T-helper 2 cell treated with Interferon-gamma antibody and Interleukin-4, amounts not matched to agents 5 μg/mL and 100 μg/mL, for 36 hours (primary cell): Measurements from ENCODE around the gene PCDHGC4.

Experiments
- DNase-seq: peaks from one replicate; pipeline ENCODE4 v3.0.0; 2021; ENCODE audit warnings: low spot score
- H3K27ac Mint-ChIP-seq: one replicate; pipeline ENCODE4 v1.8.0; 2021; ENCODE audit warnings: mild to moderate bottlenecking, mixed read lengths
- H3K27me3 Mint-ChIP-seq: one replicate; pipeline ENCODE4 v1.8.0; 2021; ENCODE audit warnings: low read depth, mixed read lengths
- H3K36me3 Mint-ChIP-seq: one replicate; pipeline ENCODE4 v1.8.0; 2021; ENCODE audit warnings: low read depth, mixed read lengths
- H3K4me1 Mint-ChIP-seq: one replicate; pipeline ENCODE4 v1.8.0; 2021; ENCODE audit warnings: low read depth, mixed read lengths
- H3K4me3 Mint-ChIP-seq: one replicate; pipeline ENCODE4 v1.8.0; 2022; ENCODE audit warnings: mild to moderate bottlenecking, moderate library complexity, mixed read lengths
- H3K9me3 Mint-ChIP-seq: one replicate; pipeline ENCODE4 v1.8.0; 2021; ENCODE audit warnings: mixed read lengths

PCDHGC4 gene

GRCh38 chr5:141484310-141484640, 555 bp upstream of the PCDHGC4 start:
- Mint-ChIP-seq H3K4me3 (no peak overlapping the region), H3K36me3 (no peaks in the 10 kb centered on the region), H3K9me3 (no peaks in the 10 kb centered on the region), H3K27ac (no peak overlapping the region), H3K4me1 (no peaks in the 10 kb centered on the region), H3K27me3 (peaks cover 70% of the 10 kb centered on the region)
- no peak for DNase-seq

GRCh38 chr5:141485321-141486055, 658 bp downstream of the PCDHGC4 start:
- no peak overlapping the region for H3K4me3 Mint-ChIP-seq
- no peaks in the 10 kb centered on the region for H3K4me1 Mint-ChIP-seq
- H3K27ac Mint-ChIP-seq: no peak overlapping the region
- H3K9me3 Mint-ChIP-seq: no peaks in the 10 kb centered on the region
- no peaks in the 10 kb centered on the region for H3K36me3 Mint-ChIP-seq
- H3K27me3 Mint-ChIP-seq: peaks cover 67% of the 10 kb centered on the region
- DNase-seq: no peak

GRCh38 chr5:141486091-141486490, 1.3 kb downstream of the PCDHGC4 start:
- Mint-ChIP-seq H3K4me3 (no peak overlapping the region), H3K27me3 (peaks cover 69% of the 10 kb centered on the region), H3K27ac (no peak overlapping the region), H3K36me3 (no peaks in the 10 kb centered on the region), H3K4me1 (no peaks in the 10 kb centered on the region), H3K9me3 (no peaks in the 10 kb centered on the region)
- DNase-seq: no peak

DNA sequence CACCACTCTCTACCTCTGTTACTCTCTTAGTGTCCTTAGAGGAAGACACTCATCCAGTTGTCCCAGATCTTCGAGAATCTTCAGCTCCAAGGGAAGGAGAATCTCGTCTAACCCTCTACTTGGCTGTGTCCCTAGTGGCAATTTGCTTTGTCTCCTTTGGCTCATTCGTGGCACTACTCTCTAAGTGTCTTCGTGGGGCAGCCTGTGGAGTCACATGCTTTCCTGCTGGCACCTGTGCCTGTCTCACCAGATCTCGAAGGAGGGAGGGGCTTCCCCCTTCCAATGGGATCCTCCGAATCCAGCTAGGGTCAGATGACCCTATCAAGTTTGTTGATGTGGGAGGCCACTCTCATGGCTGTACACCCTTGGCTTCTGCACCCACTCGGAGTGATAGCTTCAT, 2.3 kb downstream of the PCDHGC4 start:
- Mint-ChIP-seq H3K27ac (no peak overlapping the region), H3K4me3 (no peak overlapping the region), H3K9me3 (no peaks in the 10 kb centered on the region), H3K36me3 (no peaks in the 10 kb centered on the region), H3K4me1 (no peaks in the 10 kb centered on the region), H3K27me3 (peaks cover 72% of the 10 kb centered on the region)
- no peak for DNase-seq

- H3K4me3 Mint-ChIP-seq: no peak within 1 kb of the TSS
- no peaks in the 10 kb centered on the region for H3K9me3 Mint-ChIP-seq
- H3K27me3 Mint-ChIP-seq: peaks cover 66% of the 10 kb centered on the region
- no peaks in the 10 kb centered on the region for H3K4me1 Mint-ChIP-seq
- no peak within 1 kb of the TSS for H3K27ac Mint-ChIP-seq
- DNase-seq: no peak
- H3K36me3 Mint-ChIP-seq: no peaks in the 10 kb centered on the region
Observed at GRCh38 chr5:141488591-141489561, 4.0 kb downstream of the PCDHGC4 start, which contains the start of gene PCDHGC5. TSS of gene PCDHGC5 (plus strand) at chr5:141489081. CDS start at chr5:141489241, 160 bp downstream.

DNA sequence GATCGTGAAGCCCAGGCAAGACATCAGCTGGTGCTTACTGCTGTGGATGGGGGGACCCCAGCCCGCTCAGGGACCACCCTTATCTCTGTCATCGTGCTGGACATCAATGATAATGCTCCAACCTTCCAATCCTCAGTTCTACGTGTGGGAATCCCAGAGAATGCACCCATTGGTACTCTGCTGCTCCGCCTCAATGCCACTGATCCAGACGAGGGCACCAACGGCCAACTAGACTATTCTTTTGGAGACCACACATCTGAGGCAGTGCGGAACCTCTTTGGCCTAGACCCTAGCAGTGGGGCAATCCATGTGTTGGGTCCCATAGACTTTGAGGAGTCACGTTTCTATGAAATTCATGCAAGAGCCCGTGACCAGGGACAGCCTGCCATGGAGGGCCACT, 5.0 kb downstream of the PCDHGC4 start:
- H3K36me3 Mint-ChIP-seq: no peaks in the 10 kb centered on the region
- no peak overlapping the region for H3K4me3 Mint-ChIP-seq
- H3K4me1 Mint-ChIP-seq: no peaks in the 10 kb centered on the region
- no peak for DNase-seq
- no peaks in the 10 kb centered on the region for H3K9me3 Mint-ChIP-seq
- H3K27me3 Mint-ChIP-seq: peaks cover 66% of the 10 kb centered on the region
- H3K27ac Mint-ChIP-seq: no peak overlapping the region

GRCh38 chr5:141490271-141490670, 5.4 kb downstream of the PCDHGC4 start:
- no peaks in the 10 kb centered on the region for H3K36me3 Mint-ChIP-seq
- H3K27ac Mint-ChIP-seq: no peak overlapping the region
- no peaks in the 10 kb centered on the region for H3K9me3 Mint-ChIP-seq
- no peaks in the 10 kb centered on the region for H3K4me1 Mint-ChIP-seq
- no peak for DNase-seq
- H3K27me3 Mint-ChIP-seq: peaks cover 64% of the 10 kb centered on the region
- no peak overlapping the region for H3K4me3 Mint-ChIP-seq

DNA sequence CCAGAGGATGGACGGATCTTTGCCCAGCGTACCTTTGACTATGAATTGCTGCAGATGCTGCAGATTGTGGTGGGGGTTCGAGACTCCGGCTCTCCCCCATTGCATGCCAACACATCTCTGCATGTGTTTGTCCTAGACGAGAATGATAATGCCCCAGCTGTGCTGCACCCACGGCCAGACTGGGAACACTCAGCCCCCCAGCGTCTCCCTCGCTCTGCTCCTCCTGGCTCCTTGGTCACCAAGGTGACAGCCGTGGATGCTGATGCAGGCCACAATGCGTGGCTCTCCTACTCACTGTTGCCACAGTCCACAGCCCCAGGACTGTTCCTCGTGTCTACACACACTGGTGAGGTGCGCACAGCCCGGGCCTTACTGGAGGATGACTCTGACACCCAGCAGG, 5.9 kb downstream of the PCDHGC4 start:
- Mint-ChIP-seq H3K27me3 (peaks cover 64% of the 10 kb centered on the region), H3K27ac (no peak overlapping the region), H3K4me3 (no peak overlapping the region), H3K9me3 (no peaks in the 10 kb centered on the region), H3K4me1 (peaks cover 3% of the 10 kb centered on the region), H3K36me3 (no peaks in the 10 kb centered on the region)
- DNase-seq: no peak

GRCh38 chr5:141491323-141492167, 6.7 kb downstream of the PCDHGC4 start:
- no peaks in the 10 kb centered on the region for H3K36me3 Mint-ChIP-seq
- H3K9me3 Mint-ChIP-seq: no peaks in the 10 kb centered on the region
- no peak overlapping the region for H3K27ac Mint-ChIP-seq
- H3K4me3 Mint-ChIP-seq: peak overlapping the region; percentile 73
- peaks cover 58% of the 10 kb centered on the region for H3K27me3 Mint-ChIP-seq
- peaks cover 3% of the 10 kb centered on the region for H3K4me1 Mint-ChIP-seq
- DNase-seq: no peak

DNA sequence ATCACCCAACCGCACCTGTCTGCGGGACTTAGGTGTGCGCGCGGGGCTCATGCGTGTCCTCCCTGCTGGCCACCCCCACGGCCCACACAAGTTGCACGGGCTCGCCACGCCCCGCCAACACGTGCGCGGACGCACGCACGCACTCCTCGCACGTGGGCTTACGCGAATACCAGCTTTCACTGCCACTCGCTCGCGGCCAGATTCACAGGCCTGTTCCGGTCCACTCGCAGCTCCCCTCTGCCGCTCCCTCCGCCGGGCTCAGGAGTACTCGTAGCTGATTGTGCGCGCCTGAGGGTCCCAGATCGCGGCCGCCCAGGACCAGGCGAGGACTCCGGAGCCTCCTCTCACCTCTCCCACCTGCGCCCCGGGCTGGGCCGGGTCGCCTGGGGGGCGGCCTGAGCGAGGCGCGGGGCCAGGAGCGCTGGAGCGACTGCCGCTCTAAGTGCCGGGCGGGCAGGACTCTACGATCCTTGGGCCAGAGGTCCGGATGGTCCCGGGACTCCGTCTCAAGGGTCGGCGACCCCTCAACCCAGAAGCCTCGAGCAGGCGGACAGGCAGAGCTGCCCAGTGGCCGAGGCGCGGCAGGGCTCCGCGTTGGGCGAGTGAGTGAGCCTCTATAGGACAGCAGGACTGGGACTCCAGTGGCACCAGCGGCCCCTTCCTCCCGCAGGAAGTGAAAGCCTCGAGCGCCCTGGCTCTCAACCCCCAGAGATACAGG, 7.5 kb downstream of the PCDHGC4 start:
- peaks cover 3% of the 10 kb centered on the region for H3K4me1 Mint-ChIP-seq
- peaks cover 53% of the 10 kb centered on the region for H3K27me3 Mint-ChIP-seq
- no peak overlapping the region for H3K27ac Mint-ChIP-seq
- H3K9me3 Mint-ChIP-seq: no peaks in the 10 kb centered on the region
- peak overlapping the region; percentile 73 for H3K4me3 Mint-ChIP-seq
- no peak for DNase-seq
- H3K36me3 Mint-ChIP-seq: no peaks in the 10 kb centered on the region

- H3K36me3 Mint-ChIP-seq: no peaks in the 10 kb centered on the region
- no peaks in the 10 kb centered on the region for H3K9me3 Mint-ChIP-seq
- peaks cover 49% of the 10 kb centered on the region for H3K27me3 Mint-ChIP-seq
- H3K4me3 Mint-ChIP-seq: no peak overlapping the region
- no peak for DNase-seq
- H3K27ac Mint-ChIP-seq: no peak overlapping the region
- H3K4me1 Mint-ChIP-seq: peaks cover 3% of the 10 kb centered on the region
Observed at GRCh38 chr5:141493500-141494422, 8.9 kb downstream of the PCDHGC4 start.

- no peak for DNase-seq
- no peak overlapping the region for H3K4me3 Mint-ChIP-seq
- H3K27me3 Mint-ChIP-seq: peaks cover 47% of the 10 kb centered on the region
- H3K27ac Mint-ChIP-seq: no peak overlapping the region
- no peaks in the 10 kb centered on the region for H3K36me3 Mint-ChIP-seq
- no peaks in the 10 kb centered on the region for H3K9me3 Mint-ChIP-seq
- H3K4me1 Mint-ChIP-seq: peaks cover 3% of the 10 kb centered on the region
Observed at GRCh38 chr5:141494761-141495452, 10.1 kb downstream of the PCDHGC4 start.
